ENCODE results near the gene FSD1.
A peak's percentile ranks its signal among the peaks of the same experiment; 100 is the strongest.
"Not testable (repeated sequence)": the region's sequence is repeated elsewhere in the genome, so short reads cannot be mapped to it uniquely, and the experiment has no call there.

Gene FSD1

DNA sequence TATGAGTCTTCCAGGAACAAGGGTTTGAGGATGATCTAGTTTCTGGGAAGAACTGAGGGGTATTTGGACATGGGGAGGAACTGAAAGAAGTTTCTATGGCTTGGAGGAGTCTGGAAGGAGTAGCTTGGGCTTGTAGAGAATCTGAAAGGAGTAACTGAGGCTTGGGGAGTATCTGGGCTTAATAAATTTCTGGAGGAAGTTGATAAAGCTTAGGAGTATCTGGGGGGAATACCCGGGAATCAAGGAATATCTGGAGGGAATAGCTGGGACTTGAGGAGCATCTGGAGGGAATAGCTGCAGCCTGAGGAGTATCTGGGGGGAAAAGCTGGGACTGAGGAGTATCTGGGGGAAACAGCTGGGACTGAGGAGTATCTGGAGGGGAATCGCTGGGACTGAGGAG, 16.0 kb downstream of the FSD1 start:
- DNase-seq, result no peak

DNA sequence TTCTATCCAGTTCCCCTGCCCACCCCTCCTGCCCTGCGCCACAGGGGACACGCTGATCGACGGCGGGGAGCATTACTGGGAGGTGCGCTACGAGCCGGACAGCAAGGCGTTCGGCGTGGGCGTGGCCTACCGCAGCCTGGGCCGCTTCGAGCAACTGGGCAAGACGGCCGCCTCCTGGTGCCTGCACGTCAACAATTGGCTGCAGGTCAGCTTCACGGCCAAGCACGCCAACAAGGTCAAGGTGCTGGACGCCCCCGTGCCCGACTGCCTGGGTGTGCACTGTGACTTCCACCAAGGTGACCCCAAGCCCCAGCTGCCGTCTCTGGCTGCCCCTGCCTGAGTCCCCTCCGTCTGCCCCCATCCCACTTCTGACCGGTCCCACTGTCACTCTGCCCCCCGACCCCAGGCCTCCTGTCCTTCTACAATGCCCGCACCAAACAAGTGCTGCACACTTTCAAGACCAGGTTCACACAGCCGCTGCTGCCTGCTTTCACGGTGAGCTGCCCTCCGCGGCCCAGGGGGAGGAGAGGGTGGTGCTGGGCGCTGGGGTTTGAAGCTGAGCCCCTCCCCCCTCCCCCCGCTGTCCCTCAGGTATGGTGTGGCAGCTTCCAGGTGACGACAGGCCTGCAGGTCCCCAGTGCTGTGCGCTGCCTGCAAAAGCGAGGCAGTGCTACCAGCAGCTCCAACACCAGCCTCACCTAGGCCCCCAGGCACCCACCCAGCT, 18.7 kb downstream of the FSD1 start:
- no peak for DNase-seq

DNA sequence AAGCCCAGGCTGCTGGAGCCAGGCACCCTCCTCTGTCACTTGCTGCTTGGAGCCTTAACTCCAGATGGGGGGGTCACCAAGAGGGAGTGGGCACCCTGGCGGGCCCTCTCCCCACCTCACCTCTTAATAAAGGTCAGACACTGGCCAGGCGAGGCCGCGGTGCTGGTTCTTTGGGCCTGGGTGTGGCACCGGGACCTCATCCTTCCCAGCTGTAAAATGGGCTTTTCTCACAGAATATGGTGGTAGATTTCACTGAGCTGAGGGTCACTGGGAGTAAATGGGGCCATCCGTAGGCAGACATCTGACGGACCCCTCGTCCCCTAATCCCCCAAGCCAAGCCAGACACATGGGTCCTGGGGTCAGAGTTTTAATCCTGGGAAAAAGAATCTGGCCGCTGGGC, 19.3 kb downstream of the FSD1 start:
- no peak for DNase-seq

DNA sequence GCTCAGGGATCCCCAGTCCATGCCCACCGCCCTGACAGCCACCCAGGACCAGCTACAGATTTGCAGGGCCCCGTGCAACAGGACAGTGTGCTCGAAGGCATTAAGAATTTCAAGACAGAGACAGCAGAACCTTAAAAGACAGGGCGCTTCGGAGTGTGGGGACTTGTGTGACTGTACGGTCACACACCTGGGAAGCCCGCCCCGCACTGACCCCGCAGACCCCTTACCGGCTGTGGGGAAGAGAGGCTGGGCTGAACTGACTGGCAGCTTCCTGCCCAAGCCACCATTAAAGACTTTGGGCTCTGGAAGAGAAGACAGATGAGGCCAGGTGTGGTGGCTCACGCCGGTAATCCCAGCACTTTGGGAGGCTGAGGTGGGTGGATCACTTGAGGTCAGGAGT, 19.8 kb downstream of the FSD1 start:
- no peak for DNase-seq

DNA sequence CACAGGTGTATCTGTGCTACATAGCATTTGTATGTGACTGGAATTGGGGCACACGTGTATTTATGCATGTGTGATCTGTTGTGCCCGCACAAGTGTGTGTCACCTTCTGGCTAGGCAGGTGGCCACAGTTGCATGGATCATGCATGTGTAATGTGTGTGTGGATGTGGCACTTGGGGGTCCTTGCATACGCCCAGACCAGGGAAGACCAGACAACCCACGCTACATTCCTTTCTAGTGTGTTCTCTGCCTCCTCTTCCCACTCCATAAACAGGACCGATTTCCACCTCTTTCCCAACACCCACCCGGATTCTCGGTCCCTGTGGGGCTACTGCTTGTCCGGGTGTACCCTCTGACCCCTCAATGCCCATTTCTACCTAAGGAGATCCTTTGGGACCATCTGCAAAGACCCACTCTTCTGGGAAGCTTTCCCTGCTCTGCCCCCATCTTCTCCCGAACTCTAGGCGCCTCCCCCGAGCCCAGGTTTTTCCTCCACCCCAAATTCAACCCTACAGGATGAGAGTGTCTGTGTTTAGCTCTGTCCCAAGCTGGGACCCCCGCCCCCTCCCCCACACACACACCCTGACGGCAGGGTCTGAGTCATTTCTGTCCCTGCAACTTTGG, 21.9 kb downstream of the FSD1 start:
- DNase-seq, result no peak

DNA sequence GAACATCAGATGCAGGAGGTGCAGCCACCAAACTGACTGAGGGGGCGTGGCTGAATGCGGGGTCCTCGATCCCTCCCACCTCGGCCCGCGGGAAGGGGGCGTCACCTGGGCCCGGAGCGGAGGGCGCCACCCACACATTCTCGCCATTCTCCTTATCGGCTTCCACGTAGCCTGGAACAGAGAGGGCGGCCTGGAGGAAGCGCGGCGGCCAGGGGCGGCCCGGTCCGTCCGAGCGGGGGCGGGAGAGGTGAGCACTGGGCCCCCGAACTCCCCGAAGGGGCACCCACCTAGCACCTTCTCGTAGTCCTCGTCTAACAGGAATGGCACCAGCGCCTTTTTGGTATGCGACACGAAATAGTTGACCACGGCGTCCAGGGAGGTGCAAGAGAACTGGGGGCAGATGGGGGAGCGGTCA, 22.4 kb downstream of the FSD1 start:
- no peak for DNase-seq

DNA sequence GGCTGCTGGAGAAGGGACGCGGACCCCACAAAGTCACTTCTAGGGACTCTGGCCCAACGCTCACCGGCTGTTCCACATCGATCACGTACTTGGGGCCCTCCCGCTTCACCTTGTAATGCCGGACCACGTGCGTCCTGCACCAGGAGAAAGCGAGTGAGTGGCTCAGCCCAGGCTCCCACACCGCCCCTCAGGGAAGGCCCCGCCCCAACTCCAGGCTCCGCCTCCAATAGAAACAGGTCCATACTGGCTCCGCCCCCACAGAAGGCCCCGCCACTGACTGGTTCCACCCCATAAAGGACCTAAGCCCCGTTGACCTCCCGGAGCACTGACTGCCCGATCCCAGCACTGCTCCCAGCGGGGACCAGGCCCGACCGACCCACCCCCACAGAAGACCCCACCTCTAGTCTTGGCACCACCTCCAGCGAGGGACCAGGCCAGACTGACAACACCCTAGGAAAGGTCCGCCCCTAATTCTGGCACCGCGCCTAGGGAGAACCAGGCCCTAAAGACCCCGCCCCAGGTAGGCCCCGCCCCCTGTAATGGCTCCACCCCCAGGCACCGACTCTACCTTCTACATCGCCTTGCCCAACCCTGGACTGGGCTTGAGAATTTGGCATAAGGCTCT, 23.0 kb downstream of the FSD1 start:
- DNase-seq, result peak in 1 of 2 experiments; percentile 43

DNA sequence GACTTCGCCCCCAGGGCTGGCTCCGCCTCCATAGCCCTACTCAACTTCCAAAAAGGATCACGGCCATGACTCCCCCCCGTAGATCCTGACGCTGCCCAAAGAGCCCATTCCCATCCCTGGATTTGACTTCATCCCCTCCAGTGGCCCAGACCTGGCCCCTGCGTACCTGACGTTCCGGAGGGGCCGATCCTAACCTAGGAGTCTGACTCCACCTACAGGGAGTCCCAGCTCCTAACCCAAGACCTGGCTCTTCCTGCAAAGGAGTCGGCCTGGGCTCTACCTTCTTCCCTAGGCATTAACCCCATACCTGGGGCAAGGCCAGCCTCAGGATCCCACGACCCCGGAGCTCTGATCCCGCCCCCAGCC, 23.5 kb downstream of the FSD1 start:
- no peak for DNase-seq

DNA sequence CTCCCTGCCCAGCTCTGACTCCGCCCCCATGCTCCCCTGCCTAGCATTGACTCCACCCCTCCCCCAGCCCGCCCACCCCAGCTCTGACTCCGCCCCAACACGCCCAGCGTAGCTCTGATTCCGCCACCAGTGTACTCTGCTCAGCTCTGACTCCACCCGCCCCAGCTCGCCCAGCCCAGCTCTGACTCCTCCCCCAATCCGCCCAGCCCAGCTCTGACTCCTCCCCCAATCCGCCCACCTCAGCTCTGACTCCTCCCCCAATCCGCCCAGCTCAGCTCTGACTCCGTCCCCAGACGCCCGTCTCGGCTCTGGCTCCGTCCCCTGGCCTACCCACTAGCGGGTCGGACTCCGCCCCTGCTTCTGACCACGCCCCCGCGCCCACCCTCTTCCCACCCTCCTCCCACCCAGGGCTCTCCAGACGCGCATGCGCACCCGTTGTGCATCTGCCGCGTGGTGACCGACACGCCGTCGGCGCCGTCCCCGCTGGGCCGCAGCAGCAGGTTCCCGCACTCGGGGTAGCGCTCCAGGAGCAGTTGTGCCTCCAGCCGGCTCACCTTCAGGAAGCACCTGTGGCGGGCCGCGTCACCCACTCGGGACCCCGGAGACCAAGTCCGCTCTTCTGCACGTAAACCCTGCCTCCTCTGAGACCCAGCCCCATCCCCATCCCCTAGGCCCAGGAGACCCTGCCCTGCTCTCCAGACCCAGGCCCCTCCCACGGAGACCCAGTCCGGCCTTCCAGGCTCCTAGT, 24.0 kb downstream of the FSD1 start:
- DNase-seq, result peak; percentile 86 to 96

DNA sequence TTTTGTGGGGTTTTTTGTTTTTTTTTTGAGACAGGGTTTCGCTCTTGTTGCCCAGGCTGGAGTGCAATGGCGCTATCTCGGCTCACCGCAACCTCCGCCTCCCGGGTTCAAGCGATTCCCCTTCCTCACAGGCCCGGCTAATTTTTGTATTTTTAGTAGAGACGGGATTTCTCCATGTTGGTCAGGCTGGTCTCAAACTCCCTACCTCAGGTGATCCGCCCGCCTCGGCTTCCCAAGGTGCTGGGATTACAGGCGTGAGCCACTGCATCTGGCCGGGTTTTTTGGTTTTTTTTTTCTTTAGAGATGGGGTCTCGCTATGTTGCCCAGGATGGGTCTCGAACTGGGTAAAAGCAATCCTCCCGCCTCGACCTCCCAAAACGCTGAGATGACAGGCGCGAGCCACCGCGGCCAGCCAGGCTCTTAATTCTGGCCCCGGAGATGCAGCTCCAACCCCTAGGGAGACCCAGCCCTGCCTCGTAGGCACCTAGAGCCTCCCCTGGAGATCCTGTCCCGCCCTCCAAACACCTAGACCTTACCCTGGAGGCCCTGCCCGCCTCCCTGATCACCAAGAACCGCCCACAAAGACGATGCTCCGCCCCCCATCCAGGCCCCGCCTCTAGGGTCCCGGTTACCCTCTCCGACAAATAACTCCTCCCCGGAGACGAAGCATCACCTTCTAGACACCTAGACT, 24.7 kb downstream of the FSD1 start:
- DNase-seq, result not testable (repeated sequence)

DNA sequence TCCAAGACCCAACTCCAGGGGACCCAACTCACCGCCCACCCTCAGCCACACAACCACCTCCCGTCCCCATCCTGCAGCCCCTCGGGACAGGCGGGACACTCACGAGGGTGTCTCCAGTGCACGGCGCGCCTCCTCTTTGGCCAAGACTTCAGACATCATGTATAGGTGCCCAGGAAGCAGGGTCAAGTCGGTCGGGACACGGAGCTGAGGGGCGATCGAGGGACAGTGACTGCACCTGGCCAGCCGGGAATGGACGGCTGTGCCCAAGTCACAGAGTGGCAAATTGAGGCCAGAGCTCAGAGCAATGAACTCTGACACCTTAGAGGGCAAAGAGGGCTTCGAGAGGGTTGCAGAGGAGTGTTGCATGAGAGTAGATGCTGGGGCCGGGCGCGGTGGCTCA, 25.5 kb downstream of the FSD1 start:
- no peak for DNase-seq

DNA sequence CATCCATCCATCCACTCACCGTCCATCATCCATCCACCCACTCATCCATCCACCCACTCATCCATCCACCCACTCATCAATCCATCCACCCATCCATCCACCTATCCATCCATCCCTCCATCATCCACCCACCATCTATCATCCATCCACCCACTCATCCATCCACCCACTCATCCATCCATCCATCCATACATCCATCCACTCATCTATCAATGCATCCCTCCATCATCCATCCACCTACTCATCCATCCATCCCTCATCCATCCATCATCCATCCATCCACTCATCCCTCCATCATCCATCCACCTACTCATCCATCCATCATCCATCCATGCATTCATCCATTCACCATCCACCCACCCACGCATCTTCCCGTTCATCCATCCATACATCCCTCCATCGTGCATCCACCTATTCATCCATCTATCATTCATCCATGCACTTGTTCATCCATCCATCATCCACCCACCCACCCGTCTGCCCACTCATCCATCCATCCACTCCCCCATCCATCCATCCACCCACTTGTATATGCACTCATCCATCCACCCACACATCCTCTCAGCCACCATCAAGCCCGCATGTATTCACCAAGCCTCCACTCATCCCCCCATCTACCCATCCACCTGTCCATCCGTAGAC, 30.7 kb downstream of the FSD1 start:
- no peak for DNase-seq

DNA sequence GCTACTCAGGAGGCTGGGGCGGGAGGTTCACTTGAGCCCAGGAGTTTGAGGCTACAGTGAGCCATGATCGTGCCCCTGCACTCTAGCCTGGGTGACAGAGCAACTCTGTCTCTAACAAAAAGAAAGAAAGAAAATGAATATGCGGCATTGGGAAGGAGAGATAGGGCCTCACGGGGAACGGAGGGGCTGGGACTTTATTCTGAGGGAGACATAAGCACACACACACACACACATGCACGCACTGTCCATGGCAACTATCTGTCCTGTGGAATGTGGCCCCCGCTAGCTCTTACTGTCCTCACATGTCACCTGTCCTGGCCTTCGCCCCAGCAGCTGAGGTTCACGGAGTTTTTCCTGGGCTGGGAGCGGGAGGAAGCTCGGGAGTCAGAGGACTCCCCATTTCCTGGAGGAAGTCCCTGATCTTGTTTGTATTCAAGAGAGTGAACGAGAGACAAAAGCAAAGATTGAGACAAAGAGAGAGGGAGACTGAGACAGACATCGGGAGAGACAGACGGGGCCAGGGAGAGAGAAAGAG, 33.6 kb downstream of the FSD1 start:
- DNase-seq, result no peak

DNA sequence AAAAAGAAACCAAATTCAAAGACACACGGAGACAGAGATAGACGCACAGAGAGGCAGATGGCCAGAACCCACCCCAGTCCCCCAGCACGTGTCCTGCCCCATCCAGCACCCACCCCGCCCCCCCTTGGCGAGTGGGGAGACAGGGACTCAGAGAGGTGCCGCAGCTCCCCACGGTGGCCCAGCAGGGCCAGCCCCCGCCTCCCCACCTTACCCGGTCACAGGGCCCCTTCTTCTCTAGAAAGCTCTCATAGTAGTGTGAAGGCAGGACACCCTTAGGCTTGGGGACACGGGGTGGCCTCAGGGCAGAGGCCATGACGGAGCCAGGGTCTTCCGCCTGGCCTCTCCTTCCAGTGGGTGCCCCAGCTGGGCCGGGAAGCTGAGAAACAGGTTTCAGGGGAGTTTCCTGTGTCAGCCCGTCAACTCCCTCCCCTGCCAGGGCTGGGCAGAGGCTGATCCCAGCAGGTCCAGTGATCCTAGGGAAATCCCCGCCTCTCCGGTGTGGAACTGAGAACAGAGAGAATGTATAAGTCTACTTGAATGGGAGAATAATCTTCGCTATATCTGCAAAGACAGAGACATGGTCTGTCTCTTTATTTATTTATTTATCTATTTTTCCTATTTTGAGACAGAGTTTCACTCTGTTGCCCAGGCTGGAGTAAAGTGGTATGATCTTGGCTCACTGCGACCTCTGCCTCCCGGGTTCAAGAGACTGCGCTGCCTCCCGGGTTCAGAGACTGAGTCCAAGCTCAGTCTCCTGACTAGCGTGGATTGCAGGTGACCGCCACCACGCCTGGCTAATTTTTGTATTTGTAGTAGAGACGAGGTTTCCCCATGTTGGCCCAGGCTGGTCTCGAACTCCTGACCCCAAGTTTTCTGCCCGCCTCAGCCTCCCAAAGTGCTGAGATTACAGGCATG, 34.3 kb downstream of the FSD1 start, which contains the start of gene STAP2:
Gene STAP2, minus strand, starts transcription at position 387 of the 915 bp plus-strand sequence. Its CDS starts 74 bp downstream, at position 313.
- no peak for DNase-seq

DNA sequence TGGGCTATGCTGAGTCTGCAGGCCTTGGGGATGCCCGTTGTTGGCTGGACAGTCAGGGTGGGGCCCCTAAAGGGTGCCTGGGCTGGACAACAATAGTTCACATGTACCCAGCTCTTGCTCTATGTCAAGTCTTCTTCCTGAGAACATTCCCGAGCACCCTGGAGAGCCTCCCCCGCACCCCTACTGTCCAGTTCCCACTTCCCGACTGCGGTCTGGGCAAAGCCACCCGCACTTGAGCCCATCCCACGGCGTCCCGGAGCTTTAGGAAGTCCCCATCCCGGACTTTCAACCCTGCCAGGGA, 37.9 kb downstream of the FSD1 start:
- DNase-seq, result no peak

DNA sequence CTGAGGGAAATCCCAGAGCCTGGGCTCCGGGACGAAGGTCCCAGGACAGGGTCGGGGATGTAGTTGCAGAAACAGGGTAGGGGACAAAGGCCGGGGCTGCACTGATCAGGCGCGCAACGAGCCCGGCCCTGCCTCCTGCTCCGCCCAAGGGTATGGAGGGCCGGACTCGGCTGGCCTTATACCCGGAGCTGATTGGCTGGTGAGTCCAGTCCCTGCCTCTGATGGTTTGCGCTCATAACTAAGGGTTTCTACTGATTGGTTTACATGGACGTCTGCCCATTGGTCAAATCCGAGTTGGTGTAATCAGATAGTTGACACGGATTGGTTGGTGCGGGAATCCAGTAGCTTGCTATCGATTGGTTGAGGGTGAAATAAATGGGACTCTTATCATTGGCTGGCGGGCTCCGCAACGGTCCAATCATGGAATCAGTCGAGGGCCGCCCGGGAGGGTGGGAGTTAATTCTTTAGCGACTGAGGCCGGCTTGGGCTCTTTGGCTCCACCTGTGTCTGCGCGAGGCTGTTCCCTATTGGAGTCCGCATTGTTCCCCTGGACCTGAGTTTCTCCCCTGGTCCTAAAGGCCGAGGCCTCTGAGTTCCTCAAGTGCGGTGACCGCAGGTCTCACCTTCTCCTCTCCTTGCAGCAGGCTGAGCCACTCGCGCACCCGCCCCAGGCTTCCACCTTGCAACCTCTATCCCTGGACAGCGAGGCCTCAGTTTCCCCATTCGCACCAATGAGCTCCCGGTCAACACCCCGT, 38.4 kb downstream of the FSD1 start:
- DNase-seq, result peak; percentile 99 to 100

DNA sequence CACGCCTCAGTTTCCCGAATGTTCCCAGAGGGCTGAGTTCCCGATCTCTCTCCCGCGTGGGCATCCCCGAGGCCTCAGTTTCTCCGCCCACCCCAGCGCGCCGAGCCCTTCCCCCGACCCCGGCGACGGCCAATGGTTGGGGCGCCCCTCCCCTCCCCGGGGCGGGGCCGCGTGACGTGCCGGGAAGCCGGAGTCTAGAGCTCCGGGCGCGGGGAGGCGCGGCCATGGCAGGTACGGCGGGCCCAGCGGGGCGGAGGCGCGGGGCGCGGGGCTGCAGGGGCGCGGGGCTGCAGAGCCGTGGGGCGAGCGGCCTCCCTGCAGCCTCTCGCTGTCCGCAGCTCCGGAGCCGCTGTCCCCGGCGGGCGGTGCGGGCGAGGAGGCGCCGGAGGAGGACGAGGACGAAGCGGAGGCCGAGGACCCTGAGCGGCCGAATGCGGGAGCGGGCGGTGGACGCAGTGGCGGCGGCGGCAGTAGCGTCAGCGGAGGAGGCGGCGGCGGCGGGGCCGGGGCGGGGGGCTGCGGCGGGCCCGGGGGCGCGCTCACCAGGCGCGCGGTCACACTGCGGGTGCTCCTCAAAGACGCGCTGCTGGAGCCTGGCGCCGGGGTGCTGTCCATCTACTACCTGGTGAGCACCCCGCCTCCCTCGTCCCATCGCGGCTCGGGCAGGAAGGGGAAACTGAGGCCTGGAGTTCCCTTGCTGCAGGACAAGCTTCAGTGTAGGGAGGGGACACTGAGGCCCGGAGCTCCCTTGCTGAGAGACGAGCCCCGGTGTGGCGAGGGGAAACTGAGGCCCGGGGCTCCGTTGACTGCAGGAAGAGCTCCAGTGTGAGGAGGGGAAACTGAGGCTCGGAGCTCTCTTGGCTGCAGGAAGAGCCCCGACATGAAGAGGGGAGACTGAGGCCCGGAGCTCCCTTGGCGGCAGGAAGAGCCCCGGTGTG, 39.2 kb downstream of the FSD1 start, which contains the start of gene MPND:
Gene MPND, plus strand, starts transcription at position 193 of the 938 bp plus-strand sequence. Its CDS starts 32 bp downstream, at position 225.
- DNase-seq, result peak; percentile 74 to 94

DNA sequence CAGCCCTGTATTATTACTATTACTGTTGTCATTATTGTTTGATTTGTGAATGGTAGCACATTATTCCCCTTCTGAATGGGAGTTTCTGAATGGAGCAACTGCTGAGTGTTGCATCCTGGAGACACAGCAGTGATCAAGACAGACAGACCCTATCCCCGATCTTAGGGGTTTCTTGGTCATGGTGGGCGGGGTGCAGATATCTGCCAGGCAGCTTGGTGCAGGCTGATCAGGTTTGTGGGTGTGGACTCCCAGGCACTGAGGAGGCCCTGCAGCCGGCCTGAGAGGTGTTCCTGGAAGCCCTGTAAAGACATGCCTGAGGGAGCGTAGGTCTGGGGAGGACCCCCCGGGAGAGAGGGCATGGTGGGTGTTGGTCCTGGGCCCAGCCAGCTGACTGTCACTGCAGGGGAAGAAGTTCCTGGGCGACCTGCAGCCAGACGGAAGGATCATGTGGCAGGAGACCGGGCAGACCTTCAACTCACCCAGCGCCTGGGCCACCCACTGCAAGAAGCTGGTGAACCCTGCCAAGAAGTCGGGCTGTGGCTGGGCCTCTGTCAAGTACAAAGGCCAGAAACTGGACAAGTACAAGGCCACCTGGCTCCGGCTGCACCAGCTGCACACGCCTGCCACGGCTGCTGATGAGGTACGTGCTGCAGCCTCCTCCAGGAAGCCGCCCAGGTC, 41.1 kb downstream of the FSD1 start:
- no peak for DNase-seq

DNA sequence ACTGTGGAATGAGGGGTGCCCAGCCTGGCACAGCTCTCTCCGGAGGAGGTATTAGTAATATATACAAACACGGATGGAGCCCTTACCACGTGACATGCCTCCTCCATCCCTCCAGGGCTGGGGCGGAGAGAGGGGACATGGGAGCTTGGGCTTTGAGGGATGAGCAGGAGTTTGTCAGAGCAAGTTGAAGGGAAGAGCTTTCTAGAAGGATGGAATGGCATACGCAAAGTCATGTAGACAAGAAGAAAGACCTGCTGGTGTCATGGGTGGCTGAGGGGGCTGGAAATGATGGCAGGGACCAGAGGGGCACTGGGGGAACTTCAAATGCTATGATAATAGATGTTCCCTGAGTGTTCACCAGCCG, 41.6 kb downstream of the FSD1 start:
- no peak for DNase-seq

All from NCI-H446 (cell line).